Pons (tissue), 1 donor: ENCODE measurements around the gene RTN4R.
"Not testable (repeated sequence)": the region's sequence is repeated elsewhere in the genome, so short reads cannot be mapped to it uniquely, and the experiment has no call there.

Experiments used
- DNase-seq: peaks from one replicate; pipeline ENCODE4 v3.0.0-alpha.2; 2016; ENCODE audit warnings: low spot score

Gene RTN4R

GRCh38 chr22:20271114-20271994, 3.2 kb upstream of the RTN4R start:
- peak; percentile 15 for DNase-seq

GRCh38 chr22:20270190-20271113, 2.3 kb upstream of the RTN4R start:
- DNase-seq = not testable (repeated sequence)

- not testable (repeated sequence) for DNase-seq
These were observed 1.6 kb upstream of the RTN4R start for GRCh38 chr22:20269673-20270072.

GRCh38 chr22:20269201-20269600, 1.1 kb upstream of the RTN4R start:
- DNase-seq = not testable (repeated sequence)

- no peak for DNase-seq
These were observed 458 bp downstream of the RTN4R start for GRCh38 chr22:20267441-20268278.

GRCh38 chr22:20266667-20267440, 1.3 kb downstream of the RTN4R start:
- DNase-seq = not testable (repeated sequence)

GRCh38 chr22:20265772-20266666, 2.1 kb downstream of the RTN4R start:
- DNase-seq = not testable (repeated sequence)

GRCh38 chr22:20264614-20265452, 3.3 kb downstream of the RTN4R start:
- DNase-seq = peak; percentile 83

- not testable (repeated sequence) for DNase-seq
These were observed 4.5 kb downstream of the RTN4R start for GRCh38 chr22:20263404-20264281.

- DNase-seq = no peak
These were observed 5.5 kb downstream of the RTN4R start for GRCh38 chr22:20262582-20263147.

- DNase-seq = no peak
These were observed 6.1 kb downstream of the RTN4R start for GRCh38 chr22:20261848-20262581.

GRCh38 chr22:20260071-20260765, 7.9 kb downstream of the RTN4R start:
- DNase-seq = no peak

GRCh38 chr22:20259327-20259688, 8.8 kb downstream of the RTN4R start:
- no peak for DNase-seq

GRCh38 chr22:20258584-20259326, 9.4 kb downstream of the RTN4R start:
- DNase-seq = no peak

- DNase-seq = no peak
These were observed 10.2 kb downstream of the RTN4R start for GRCh38 chr22:20258021-20258299.
